Measurements from ENCODE around the gene IFNA16. TPM values are rescaled to one million over a fixed set of nuclear protein-coding genes. Genes with fewer than 3 reads are reported as not detected.

The IFNA16 gene
- total RNA-seq, 1 experiment from 2014 or later = not detected

Other genes starting within 250 kb of the IFNA16 start
- gene HACD4, start 185.7 kb downstream of the IFNA16 start, total RNA-seq (2021) = 2.4 and 4.5 TPM in 2 replicates
- gene IFNB1, start 139.4 kb downstream of the IFNA16 start, total RNA-seq (2021) = not detected in 2 replicates
- gene IFNW1, start 75.5 kb downstream of the IFNA16 start, total RNA-seq (2021) = not detected in 2 replicates
- gene IFNA21, start 50.7 kb downstream of the IFNA16 start, total RNA-seq (2021) = not detected in 2 replicates
- gene IFNA4, start 29.7 kb downstream of the IFNA16 start, total RNA-seq (2021) = not detected in 2 replicates
- gene IFNA7, start 15.1 kb downstream of the IFNA16 start, total RNA-seq (2021) = not detected in 2 replicates
- gene IFNA10, start 10.2 kb downstream of the IFNA16 start, total RNA-seq (2021) = not detected in 2 replicates
- gene IFNA17, start 10.9 kb upstream of the IFNA16 start, total RNA-seq (2021) = not detected in 2 replicates
- gene IFNA14, start 22.7 kb upstream of the IFNA16 start, total RNA-seq (2021) = not detected in 2 replicates
- not detected in 2 replicates for gene IFNA5, start 88.0 kb upstream of the IFNA16 start, total RNA-seq (2021)
- gene KLHL9, start 118.1 kb upstream of the IFNA16 start, total RNA-seq (2021) = 9.1 and 10.5 TPM in 2 replicates
- not detected in 2 replicates for gene IFNA6, start 133.6 kb upstream of the IFNA16 start, total RNA-seq (2021)
- not detected in 2 replicates for gene IFNA13, start 150.7 kb upstream of the IFNA16 start, total RNA-seq (2021)
- not detected in 2 replicates for gene IFNA2, start 168.1 kb upstream of the IFNA16 start, total RNA-seq (2021)
- gene IFNA8, start 191.8 kb upstream of the IFNA16 start, total RNA-seq (2021) = not detected in 2 replicates
- not detected in 2 replicates for gene IFNA1, start 223.1 kb upstream of the IFNA16 start, total RNA-seq (2021)